HPDE6-E6E7 (cell line): ENCODE measurements around the gene HRAS.
A peak's percentile ranks its signal among the peaks of the same experiment; 100 is the strongest.

Source experiments
- DNase-seq: peaks from one replicate; pipeline ENCODE4 v3.0.0; 2011; ENCODE audit warnings: missing footprints; ENCODE audit errors: extremely low spot score

Gene HRAS

DNA sequence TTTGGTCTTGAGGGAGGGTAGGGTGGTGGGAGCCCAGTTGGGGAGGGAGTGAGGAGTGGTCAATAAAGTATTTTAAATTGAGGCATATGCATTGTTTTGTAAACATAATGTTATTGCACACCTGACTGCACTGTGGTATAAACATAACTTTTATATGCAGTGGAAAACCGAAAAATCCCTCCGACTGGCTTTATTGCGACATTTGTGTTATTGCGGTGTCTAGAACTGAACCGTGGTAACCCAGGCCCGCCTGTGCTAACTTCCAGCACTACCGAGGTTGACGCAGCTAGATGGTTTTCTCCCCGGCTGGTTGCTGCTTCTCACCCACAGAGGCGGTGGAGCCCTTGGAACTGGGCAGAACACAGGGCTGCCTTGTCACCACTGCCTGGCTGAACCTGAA is 20.8 kb downstream of the HRAS start:
- DNase-seq = no peak

DNA sequence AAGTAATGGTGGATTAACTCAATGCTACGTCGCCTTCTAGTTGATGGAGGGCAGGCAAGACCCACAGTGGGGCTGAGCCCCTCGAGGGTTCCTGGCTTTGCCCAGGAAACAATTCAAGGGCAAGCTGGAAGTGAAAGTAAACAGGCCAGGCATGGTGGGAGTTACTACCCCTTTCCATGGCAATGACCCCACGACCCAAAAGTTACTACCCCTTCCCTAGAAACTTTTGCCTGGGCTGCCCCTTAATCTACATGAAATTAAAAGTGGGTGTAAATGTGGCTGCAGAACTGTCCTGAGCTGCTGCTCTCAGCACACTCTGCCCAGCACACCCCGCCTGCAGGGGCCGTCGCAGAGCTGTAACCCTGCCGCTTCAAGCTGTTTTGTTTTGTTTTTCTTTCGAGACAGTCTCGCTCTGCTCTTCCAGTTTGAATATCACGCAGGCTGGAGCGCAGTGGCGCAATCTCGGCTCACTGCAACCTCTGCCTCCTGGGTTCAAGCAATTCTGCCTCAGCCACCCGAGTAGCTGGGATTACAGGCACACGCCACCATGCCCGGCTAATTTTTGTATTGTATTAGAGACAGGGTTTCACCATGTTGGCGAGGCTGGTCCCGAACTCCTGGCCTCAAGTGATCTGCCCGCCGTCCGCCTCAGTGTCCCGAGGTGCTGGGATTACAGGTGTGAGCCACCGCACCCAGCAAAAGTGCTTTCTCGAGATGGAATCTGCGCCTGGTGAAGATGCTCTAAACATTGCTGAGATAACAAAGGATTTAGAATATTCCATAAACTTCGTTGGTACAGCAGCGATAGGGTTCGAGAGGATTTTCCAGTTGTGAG is 22.4 kb downstream of the HRAS start:
- no peak for DNase-seq

DNA sequence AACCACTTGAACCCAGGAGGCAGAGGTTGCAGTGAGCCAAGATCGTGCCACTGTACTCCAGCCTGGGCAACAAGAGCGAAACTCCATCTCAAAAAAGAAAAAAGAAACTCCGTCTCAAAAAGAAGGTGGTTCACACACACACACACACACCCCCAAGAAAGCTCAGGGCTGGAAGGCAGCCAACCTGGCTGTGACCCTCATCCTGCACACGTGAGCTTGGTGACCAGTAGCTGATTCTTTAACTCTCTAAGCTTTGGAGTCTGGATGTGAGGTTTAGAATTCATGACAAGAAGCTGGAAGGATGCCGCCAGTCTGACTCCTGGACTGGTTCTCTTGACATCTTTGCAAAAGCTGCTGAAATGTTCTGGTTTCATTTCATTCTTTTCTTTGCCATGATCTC is 26.4 kb downstream of the HRAS start:
- no peak for DNase-seq

DNA sequence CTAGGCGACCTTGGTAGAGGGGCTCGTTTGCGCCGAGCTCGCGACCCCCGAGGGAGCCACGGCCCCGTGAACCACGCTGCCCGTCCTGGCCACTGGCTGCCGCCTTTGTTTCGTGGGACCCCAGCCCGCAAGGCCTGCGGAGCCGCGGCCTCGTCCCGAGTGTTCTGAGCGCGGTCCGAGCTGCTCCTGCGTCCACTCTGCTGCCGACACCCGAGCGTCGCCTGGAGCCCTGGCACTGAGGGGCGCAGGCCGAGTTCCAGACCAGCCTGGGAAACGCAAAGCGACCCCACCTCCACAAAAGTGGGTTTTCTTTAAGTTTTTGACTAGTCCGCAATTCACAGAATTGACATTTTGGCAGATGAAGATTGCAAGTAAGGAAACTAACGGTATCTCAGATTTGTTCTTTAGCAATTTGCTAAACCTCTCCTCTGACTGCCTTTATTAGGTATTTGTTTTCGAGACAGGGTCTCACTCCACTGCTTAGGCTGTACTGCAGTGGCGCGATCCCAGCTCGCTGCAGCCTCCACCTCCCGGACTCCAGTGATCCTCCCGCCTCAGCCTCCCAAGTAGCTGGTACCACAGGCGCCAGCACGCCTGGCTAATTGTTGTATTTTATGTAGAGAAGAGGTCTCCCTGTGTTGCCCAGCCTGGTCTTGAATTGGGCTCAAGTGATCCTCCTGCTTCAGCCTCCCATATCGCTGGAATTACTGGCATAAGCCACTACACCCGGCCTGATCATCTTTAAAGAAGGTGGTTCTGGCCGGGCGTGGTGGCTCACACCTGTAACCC is 27.5 kb downstream of the HRAS start:
- DNase-seq = no peak

DNA sequence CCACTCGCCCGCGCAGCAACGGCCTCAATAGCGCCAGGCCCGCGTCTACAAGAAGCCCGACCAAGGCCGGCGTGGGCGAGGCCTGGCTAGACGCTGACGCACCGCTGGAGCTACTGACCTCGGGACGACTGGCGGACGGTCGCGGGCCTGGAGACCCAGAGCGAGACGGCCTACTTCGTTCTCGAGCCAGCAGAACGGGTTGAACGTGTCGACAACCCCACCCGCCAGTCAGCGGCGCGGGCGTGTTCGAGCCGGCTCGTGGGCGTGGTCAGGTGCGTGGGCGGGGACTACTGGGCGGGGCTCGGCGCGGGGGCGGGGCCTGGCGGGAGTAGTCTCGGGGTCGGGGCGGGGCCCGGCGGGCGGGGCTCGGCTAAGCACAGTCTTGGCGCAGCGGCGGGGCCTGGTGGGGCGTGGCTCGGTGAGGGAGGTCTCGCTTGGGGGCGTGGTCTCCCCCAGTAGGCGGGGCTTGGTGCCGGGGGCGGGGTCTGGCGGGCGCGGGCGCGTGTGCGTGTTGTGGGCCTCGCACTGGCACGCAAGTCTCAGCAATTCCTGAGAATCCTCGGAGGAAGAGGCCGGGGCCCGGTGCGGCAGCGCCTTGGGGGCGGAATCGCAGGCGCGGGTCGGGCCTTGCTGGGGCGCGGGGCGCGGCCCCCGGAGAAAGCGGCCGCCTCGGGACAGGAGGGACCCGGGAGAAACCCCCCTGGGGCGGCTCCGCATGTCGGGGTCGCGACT is 28.2 kb downstream of the HRAS start, which contains the start of gene RNH1:
RNH1 (minus strand) TSS at position 248 of the 732 bp plus-strand sequence. CDS start 5,080 bp downstream, outside the sequence.
- DNase-seq = peak; percentile 86

DNA sequence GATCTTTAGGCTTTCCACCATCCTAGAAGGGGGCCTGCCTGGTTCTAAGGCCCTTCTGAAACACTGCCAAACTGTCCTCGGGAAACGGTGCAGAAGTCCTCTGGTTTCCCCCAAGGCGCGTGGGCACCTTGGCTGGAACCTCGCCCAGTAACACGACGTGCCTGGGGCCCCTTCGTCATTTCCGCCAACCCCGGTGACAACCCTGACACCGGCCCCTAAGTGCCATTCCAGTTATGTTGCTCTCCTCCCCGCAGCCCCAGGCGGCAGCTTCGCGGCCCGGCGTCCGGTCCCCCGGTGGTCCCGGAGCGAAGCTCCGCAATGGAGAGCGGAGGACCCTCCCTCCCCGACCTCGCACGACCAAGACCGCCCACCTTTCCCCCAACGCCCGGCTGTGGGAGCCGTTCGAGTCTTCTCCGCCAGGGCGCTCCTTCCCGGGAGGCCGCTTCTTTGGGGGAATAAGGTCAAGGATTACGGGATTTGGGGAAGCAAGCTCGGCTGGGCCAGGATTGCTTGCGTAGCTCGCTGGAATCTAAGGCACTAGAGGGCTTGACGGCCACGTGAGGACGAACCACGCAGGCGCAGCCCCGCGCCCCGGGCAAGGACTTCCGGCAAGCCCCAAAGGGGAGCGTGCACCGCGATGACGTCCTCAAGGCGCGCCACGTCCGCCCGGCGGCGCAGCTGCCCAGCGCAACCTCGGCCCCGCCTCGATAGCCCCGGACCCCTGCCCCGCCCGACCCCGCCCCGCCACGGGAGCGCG is 29.0 kb downstream of the HRAS start:
- DNase-seq = peak; percentile 90

DNA sequence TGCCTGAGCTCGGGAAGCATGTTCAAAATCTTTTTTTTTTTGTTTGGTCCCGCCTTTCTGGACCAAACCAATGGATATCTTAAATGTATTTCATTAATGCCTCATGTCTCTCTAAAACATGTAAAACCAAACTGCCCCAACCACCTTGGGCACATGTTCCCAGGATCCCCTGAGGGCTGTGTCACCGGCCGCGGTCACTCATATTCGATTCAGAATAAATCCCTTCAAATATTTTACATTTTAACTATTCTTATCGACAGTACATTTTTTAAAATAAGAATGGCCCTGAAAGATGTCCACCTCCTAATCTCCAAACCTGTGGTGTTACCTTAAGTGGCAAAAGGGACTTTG is 30.4 kb downstream of the HRAS start:
- no peak for DNase-seq

DNA sequence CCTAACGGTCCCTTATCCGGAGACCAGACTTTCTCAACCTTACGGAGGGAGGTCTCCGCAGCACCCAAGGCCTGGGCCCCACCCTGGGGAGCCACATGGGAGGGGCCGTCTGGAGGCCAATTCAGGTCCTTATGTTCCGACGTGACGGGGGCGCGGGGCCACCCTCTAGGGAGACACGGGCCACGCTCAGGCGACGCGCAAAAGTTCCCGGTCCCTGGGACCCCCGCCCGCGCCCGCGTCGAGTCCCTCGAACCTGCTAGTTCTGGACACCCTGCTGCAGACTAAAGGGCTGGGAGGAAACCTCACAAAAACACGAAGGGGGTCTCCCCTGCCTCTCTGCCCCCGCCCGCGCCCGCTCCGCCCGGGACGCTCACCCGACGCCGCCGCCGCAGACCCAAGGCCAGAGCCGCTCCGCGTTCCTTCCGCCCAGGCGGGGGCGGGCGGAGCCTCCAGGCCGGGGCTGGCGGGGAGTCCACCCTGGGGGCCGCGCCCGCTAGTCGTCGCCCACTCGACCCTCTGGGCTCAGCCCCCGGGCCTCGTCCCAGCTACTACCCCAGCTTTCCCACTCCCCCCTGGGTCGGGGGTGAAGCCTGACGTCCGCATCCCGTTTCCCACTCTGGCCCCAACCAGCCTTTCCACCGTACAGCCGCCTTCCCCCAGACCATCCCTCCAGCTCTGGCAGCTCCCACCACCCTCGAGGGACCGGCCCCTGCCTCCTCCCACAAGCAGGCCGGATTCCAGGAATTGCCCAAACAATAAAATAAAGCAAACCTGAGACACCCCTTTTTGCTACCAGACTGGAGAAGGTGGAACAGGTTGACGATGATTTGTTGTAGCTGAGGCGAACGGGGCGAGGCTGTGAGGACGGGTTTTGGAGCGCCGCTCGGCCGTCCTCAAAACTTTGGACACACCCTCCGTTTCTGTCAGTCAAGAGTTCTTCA is 31.1 kb downstream of the HRAS start:
- DNase-seq = no peak

DNA sequence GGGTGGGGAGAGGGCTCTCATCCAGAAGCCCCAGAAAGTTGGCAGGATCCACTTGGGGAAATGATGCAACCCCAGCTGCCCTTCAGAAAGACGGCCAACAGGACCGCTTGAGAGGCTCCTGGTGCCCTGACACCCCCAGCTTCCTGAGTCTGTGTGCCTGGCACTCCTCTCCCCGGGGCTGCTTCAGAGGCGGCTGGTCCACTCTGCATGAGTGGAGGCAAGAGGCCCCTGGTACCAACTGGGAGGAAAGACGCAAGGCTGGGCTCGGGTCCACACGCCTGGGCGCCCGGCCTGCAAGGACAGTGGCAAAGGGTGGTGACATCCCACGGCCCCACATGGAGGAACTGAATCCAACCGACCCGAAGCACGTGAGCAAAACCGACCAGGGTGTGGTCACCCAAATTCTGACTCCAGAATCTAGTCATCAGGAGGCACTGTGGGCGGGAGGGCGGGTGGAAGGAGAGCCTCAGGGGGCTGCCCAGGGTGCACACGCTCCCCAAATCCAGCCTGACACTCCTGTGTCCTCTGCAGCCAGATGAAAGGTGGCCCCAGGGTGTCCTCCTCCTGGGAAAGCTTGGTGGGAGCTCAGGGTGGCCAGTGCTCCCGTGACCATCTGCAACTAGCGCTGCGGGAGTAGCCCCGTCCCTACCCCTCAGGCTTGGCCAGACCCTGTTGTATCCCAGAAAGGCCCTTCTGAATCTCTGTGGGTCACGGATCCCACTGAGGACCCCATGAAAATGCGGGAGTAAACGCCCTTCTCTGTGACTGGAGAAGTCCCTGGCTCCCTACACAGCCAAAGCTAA is 32.0 kb downstream of the HRAS start:
- DNase-seq = no peak

DNA sequence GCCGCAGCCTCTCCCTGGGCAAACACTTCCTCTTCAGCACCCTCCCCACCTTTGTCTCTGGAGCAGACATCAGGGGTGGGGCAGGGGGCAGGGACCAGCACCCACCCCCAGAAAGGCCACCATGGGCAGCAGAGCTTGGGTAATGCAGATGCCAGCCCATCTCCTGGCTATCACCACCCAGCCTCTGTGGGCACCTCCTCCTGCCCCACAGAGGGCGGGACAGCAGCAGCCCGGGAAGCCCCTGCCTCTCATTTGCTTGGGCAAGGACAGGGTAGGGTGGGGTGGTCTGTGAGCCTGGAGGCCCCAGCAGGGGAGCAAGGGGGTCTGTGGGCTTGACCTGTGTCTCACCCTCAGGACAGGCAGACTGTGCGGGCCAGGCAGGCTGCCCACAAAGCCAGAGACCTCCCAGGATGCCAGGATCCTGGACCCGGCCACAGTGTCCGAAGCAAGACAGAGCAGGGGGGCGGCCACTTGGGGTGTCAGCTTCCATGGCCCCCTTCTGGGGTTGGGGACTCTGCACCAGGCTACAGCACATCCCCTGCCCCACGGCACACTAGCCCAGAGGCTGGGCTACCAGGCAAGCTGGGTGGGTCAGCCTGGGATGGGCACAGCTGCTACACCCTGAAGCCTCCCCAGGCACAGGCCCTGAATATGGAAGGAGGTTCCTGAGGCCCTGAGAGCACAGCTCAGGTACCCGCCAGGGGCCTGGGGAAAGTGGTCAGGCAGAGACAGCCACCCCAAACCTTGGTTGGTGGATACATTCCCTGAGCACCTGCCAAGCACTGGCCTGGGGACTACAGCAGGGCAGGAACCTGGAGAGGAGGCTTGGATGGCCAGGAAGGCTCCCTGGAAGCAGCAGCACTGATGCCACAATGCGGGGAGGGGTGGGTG is 32.8 kb downstream of the HRAS start:
- DNase-seq = no peak

DNA sequence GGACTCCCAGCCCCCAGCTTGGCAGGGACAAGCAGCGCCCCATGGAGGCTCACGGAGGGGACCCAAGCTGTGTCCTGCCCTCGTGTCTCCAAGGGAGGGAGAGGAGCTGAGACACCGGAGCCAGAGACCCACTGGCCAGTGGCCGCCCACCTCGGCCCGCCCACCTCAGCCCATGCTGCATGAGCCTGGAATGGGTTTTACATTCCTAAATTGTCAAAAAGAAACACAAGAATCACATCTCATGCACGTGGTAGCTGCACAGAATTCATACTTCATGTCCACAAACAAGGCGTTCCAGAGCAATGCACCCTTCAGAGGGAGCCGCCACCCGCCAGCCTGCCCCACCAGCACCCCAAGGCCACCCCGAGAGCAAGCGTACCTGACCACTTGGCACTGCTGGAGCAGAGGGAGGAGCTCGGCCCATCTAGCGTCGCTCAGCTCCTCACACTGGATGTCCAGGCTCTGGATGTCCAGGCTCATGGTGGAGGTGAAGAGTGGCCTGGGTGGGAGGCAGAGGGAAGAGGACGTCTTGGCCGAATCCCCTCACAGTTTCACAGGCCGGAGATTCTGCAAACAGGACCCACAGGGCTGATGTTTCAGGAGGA is 33.6 kb downstream of the HRAS start:
- DNase-seq = no peak

DNA sequence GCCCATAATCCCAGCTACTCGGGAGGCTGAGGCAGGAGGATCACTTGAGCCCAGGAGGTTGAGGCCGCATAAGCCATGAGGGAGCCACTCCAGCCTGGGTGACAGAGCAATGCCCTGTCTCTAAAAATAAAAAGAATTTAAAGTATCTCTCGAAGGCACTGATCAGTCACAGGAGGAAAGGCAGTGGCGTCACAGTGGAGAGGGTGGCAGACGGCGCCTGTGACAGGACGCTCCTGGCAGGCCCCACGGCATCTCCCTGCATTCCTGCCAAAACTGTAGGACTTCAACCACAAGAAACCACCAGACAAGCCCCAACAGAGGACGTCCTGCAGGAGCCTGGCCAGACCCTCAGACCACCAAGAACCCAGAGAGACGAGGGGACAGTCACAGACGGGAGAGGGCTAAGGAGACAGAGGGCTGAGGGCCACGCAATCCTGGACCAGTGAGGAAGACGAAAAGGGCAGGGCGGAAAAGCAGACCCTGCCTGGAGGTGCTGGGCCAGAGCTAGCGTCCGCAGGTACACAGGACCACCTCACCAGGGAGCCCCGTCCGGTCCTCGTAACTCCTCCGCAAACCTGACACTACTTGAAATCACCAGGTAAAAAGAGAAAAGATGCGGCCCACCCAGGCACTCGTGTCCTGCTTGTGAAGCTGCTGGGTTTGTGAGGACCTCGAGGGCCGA is 34.2 kb downstream of the HRAS start:
- no peak for DNase-seq

DNA sequence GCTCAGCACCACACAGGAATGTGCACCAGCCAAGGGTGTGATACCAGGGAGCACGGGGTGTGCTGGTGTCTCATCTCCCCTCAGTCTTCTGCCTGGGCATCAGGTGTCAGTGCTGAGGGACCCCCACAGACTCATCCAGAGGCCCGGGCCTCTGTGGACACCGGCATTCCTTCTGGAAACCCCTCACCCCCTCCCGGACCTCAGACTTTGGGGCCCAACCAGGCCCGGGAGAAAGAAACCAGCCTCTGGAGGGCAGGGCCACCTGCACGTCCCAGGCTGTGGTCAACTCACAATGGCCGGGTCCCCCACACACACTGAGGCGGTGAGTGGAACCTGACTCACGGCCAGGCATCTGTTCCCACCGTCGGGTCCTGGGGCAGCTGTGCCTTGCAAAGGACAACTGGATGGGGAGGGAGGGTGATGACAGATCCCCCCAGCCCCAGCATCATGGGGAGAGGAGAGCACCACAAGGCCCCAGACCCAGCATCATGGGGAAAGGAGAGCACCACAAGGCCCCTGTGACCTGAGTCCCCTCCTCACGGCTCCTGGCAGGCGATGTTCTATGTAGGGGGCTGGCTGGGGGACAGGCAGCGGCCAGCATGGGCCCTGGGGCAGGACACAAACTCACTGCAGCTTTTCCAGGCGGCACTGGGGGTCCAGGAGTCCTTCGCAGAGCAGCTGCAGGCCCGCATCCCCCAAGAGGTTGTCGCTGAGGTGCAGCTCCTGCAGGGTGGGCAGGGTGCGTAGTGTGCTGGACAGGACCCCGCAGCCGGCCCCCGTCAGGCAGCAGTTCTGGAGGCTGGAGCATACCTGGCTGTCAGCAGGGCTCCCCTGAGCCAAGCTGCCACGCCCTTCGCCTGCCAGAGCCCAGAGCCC is 35.9 kb downstream of the HRAS start:
- no peak for DNase-seq

DNA sequence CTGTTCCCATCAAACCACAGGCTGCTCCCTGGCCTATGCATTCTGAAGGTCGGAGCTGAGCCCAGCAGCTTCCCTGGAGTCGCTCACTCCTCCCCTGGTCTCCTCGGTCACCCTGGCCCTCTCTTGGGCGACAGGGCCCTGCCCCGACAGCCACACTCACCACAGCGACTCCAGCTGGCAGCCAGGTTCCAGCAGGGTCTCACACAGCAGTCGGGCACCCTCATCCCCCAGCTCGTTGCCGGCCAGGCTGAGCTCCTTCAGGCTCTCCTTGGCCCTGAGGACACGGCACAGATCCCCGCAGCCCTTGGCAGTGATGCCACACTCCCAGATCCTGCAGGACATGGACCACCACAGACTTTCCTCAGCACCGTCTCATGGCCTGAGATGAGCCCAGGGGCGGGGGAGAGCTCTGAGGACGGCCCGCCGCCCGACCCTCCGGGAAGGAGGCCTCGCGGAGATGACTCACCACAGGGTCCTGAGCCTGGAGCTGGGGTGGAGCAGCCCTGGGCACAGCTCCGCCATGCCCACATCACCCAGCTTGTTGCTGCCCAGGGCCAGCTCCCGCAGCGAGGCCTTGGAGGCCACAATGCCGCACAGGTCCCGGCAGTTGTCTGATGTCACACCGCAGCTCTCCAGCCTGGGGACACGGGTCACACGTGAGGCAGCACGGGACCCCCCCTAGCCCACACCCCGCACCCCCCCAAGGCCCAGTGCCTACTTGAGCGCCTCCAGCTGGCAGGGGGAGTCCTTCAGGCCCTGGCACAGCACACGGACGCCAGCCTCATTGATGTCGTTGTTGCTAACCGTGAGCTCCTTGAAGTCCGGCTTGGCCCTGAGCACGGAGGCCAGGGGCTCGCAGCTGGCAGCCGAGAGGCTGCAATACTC is 36.8 kb downstream of the HRAS start:
- DNase-seq = no peak

DNA sequence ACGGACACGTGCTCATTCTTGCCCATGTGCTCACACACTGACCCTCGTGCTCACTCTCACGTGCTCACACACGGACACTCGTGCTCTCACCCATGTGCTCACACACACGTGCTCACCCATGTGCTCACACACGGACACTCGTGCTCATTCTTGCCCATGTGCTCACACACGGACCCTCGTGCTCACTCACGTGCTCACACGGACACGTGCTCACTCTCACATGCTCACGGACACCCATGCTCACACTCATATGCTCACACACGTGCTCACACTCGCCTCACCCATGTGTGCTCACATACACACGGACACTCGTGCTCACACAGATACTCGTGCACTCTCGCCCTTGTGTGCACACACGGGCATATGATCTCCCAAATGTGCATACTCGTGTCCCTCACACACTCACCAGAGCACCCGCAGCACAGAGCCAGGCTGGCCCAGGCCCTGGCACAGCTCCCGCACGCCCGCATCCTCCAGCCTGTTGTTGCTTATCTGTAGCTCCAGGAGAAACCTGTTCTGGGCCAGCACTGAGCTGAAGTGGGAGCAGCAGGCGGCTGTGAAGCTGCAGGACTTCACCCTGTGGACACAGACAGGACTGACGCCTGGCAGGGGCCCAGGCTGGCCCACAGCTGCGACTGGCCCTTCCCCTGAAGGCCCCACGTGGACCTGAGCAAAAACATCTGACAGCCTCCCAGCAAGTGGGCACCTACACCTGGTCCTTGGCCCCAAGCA is 37.6 kb downstream of the HRAS start:
- no peak for DNase-seq
